GM23248 (cell line): ENCODE results near the gene C5orf15.

Experiments used
- EZH2 ChIP-seq: fragments of 200-600 bp; sonication (generic); IDR thresholded peaks from 2 replicates; pipeline ENCODE4 v1.6.1; 2018; ENCODE audit warnings: antibody characterized with exemption, mild to moderate bottlenecking; ENCODE audit not compliant: insufficient read depth, poor library complexity, severe bottlenecking
- EZH2phosphoT487 ChIP-seq: fragments of 200-600 bp; sonication (generic); IDR thresholded peaks from 2 replicates; pipeline ENCODE4 v1.6.1; 2018; ENCODE audit warnings: antibody characterized with exemption, moderate library complexity, mild to moderate bottlenecking, low read depth; ENCODE audit not compliant: insufficient read depth

GRCh38 chr5:133925866-133926488 lies 42.4 kb downstream of the C5orf15 start:
- TF ChIP-seq EZH2phosphoT487, result no peak
- no peak for TF ChIP-seq EZH2
